Measurements from ENCODE around the gene SPX.

Gene SPX

GRCh38 chr12:21528953-21529352 is 2.9 kb downstream of the SPX start:
- H3K4me2 ChIP-seq: 0 out of 2 replicates have a peak overlapping the region, but pooled peaks have one; percentile 17
- no peak overlapping the region for H3K27ac ChIP-seq
- H3K4me3 ChIP-seq: no peak overlapping the region
- peaks cover 4% of the 10 kb centered on the region; the same call in 1 of the 2 replicates for H3K9me3 ChIP-seq
- no peaks in the 10 kb centered on the region for H4K20me1 ChIP-seq
- peaks cover 41% of the 10 kb centered on the region for H3K4me1 ChIP-seq
- no peaks in the 10 kb centered on the region; the same call in 1 of the 2 replicates for H3K27me3 ChIP-seq
- H3K9ac ChIP-seq: no peak overlapping the region
- TF ChIP-seq Cebpa-rat (IDR thresholded peaks at IDR 0.05): no peak
- H3K36me3 ChIP-seq: no peaks in the 10 kb centered on the region

- H3K27ac ChIP-seq: no peak overlapping the region
- no peaks in the 10 kb centered on the region for H4K20me1 ChIP-seq
- H3K27me3 ChIP-seq: no peaks in the 10 kb centered on the region; the same call in 1 of the 2 replicates
- H3K9me3 ChIP-seq: peaks cover 4% of the 10 kb centered on the region; the same call in 1 of the 2 replicates
- TF ChIP-seq Cebpa-rat (IDR thresholded peaks at IDR 0.05): no peak
- H3K4me1 ChIP-seq: peaks cover 41% of the 10 kb centered on the region
- H3K4me3 ChIP-seq: no peak overlapping the region
- no peak overlapping the region for H3K9ac ChIP-seq
- no peak overlapping the region for H3K4me2 ChIP-seq
- no peaks in the 10 kb centered on the region for H3K36me3 ChIP-seq
These were observed 3.4 kb downstream of the SPX start for GRCh38 chr12:21529456-21529855.

GRCh38 chr12:21538061-21538653 is 12.1 kb downstream of the SPX start:
- Histone ChIP-seq H3K27ac (no peak overlapping the region), H3K27me3 (no peaks in the 10 kb centered on the region), H3K9ac (no peak overlapping the region), H3K4me3 (no peak overlapping the region), H3K4me1 (peaks cover 10% of the 10 kb centered on the region), H3K9me3 (no peaks in the 10 kb centered on the region), H3K36me3 (no peaks in the 10 kb centered on the region), H3K4me2 (no peak overlapping the region), H4K20me1 (no peaks in the 10 kb centered on the region)
- no peak for TF ChIP-seq Cebpa-rat (IDR thresholded peaks at IDR 0.05)

- no peak overlapping the region for H3K9ac ChIP-seq
- H3K4me2 ChIP-seq: no peak overlapping the region
- no peak for TF ChIP-seq Cebpa-rat (IDR thresholded peaks at IDR 0.05)
- H3K27me3 ChIP-seq: no peaks in the 10 kb centered on the region
- H3K36me3 ChIP-seq: no peaks in the 10 kb centered on the region
- H3K27ac ChIP-seq: no peak overlapping the region
- H4K20me1 ChIP-seq: no peaks in the 10 kb centered on the region
- H3K9me3 ChIP-seq: no peaks in the 10 kb centered on the region
- no peak overlapping the region for H3K4me3 ChIP-seq
- H3K4me1 ChIP-seq: peaks cover 11% of the 10 kb centered on the region
These were observed 13.7 kb downstream of the SPX start for GRCh38 chr12:21539797-21540196.

DNA sequence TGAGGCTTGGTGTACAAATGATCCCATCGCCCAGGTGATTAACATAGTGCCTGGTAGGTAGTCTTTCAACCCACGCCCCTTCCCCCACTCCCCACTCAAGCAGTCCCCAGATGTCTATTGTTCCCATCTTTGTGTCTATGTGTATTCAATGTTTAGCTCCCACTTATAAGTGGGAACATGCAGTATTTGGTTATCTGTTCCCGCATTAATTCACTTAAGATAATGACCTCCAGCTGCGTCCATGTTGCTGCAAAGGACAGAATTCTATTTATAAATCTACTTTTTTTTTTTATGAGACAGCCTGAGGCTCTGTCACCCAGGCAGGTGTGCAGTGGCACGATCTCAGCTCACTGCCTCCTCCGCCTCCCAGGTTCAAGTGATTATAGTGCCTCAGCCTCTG is 15.7 kb downstream of the SPX start:
- Histone ChIP-seq H3K27ac (no peak overlapping the region), H3K27me3 (no peaks in the 10 kb centered on the region), H3K4me3 (no peak overlapping the region), H3K4me2 (no peak overlapping the region), H3K9ac (no peak overlapping the region), H4K20me1 (no peaks in the 10 kb centered on the region), H3K9me3 (no peaks in the 10 kb centered on the region), H3K36me3 (no peaks in the 10 kb centered on the region), H3K4me1 (peaks cover 11% of the 10 kb centered on the region)
- no peak for TF ChIP-seq Cebpa-rat (IDR thresholded peaks at IDR 0.05)

DNA sequence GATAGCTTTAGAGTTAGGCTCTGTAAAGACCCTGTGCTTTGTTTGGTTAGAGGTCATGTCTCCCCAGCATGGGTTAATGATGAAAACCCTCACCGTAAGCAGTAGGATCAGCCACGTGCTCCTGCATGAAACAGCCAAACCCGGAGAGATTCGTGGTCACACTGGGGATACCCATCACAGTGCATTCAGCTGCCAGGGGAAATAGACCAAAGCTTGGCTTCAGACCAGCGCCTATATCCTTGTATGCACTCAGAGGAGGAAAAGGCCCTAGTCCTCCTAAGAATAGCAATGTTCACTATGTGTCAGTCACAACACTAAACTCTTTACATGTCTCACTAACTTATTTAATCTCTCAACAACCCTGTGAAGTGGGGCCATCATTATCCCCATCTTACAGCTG is 16.3 kb downstream of the SPX start:
- no peak overlapping the region for H3K9ac ChIP-seq
- H3K36me3 ChIP-seq: no peaks in the 10 kb centered on the region
- no peak overlapping the region for H3K4me3 ChIP-seq
- H3K27me3 ChIP-seq: no peaks in the 10 kb centered on the region
- H3K4me2 ChIP-seq: peak overlapping the region; percentile 17; the same call in 1 of the 2 replicates
- H4K20me1 ChIP-seq: no peaks in the 10 kb centered on the region
- H3K27ac ChIP-seq: no peak overlapping the region
- TF ChIP-seq Cebpa-rat (IDR thresholded peaks at IDR 0.05): no peak
- peaks cover 11% of the 10 kb centered on the region for H3K4me1 ChIP-seq
- H3K9me3 ChIP-seq: no peaks in the 10 kb centered on the region

GRCh38 chr12:21543151-21543550 is 17.1 kb downstream of the SPX start:
- Histone ChIP-seq H3K9me3 (no peaks in the 10 kb centered on the region), H3K4me2 (no peak overlapping the region), H3K36me3 (no peaks in the 10 kb centered on the region), H3K9ac (no peak overlapping the region), H3K27ac (no peak overlapping the region), H3K27me3 (no peaks in the 10 kb centered on the region), H4K20me1 (no peaks in the 10 kb centered on the region), H3K4me3 (no peak overlapping the region), H3K4me1 (peaks cover 11% of the 10 kb centered on the region)
- TF ChIP-seq Cebpa-rat (IDR thresholded peaks at IDR 0.05): no peak

GRCh38 chr12:21545557-21545956 is 19.5 kb downstream of the SPX start:
- H3K27ac ChIP-seq: no peak overlapping the region
- peaks cover 11% of the 10 kb centered on the region for H3K4me1 ChIP-seq
- H3K27me3 ChIP-seq: no peaks in the 10 kb centered on the region
- H4K20me1 ChIP-seq: no peaks in the 10 kb centered on the region
- H3K4me2 ChIP-seq: no peak overlapping the region
- TF ChIP-seq Cebpa-rat (IDR thresholded peaks at IDR 0.05): no peak
- H3K36me3 ChIP-seq: no peaks in the 10 kb centered on the region
- H3K4me3 ChIP-seq: no peak overlapping the region
- H3K9me3 ChIP-seq: no peaks in the 10 kb centered on the region
- H3K9ac ChIP-seq: no peak overlapping the region

DNA sequence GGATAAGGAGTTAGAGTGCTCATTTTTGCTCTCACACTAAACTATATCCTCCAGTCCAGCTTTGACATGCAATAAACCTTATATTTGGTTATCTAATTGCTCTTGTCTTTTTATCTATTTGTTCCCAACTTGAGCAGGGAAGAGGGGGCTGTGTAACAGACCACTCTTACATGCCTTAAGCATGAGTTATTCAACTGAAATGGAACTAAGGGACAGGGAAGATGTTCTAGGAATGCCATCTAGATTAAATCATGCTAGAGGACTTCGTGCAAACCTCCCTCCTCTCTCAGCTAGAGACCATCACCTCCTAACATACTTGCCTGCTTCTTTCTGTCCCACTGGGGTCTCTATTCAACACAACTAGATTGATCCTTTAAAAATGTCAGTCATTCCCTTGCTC is 20.6 kb downstream of the SPX start:
- Histone ChIP-seq H4K20me1 (no peaks in the 10 kb centered on the region), H3K9ac (no peak overlapping the region), H3K9me3 (no peaks in the 10 kb centered on the region), H3K36me3 (no peaks in the 10 kb centered on the region), H3K4me1 (peaks cover 14% of the 10 kb centered on the region), H3K27me3 (no peaks in the 10 kb centered on the region), H3K4me2 (no peak overlapping the region), H3K27ac (no peak overlapping the region), H3K4me3 (no peak overlapping the region)
- no peak for TF ChIP-seq Cebpa-rat (IDR thresholded peaks at IDR 0.05)

GRCh38 chr12:21547437-21547836 is 21.3 kb downstream of the SPX start:
- Histone ChIP-seq H4K20me1 (no peaks in the 10 kb centered on the region), H3K4me1 (peaks cover 17% of the 10 kb centered on the region), H3K9ac (no peak overlapping the region), H3K4me3 (no peak overlapping the region), H3K36me3 (no peaks in the 10 kb centered on the region), H3K9me3 (no peaks in the 10 kb centered on the region), H3K4me2 (no peak overlapping the region), H3K27ac (no peak overlapping the region), H3K27me3 (no peaks in the 10 kb centered on the region)
- no peak for TF ChIP-seq Cebpa-rat (IDR thresholded peaks at IDR 0.05)

Measured in BLaER1 (cell line).